Measurements from ENCODE around the gene SESN2.

GRCh38 chr1:28236656-28237322 is 22.5 kb upstream of the SESN2 start:
- TF ChIP-seq POLR2A (IDR thresholded peaks at IDR 0.05; ENCODE audit: low read depth, low read length) (no peak), TAF1 (IDR thresholded peaks at IDR 0.05; ENCODE audit: borderline replicate concordance, low read depth, low read length) (no peak), POLR2AphosphoS5 (IDR thresholded peaks at IDR 0.05; ENCODE audit: low read depth, low read length) (no peak)

All from GM12892 (cell line).